HG03045 (cell line): ENCODE measurements around the gene GNMT.
"Not testable (repeated sequence)": the region's sequence is repeated elsewhere in the genome, so short reads cannot be mapped to it uniquely, and the experiment has no call there.

ENCODE experiments used
- ATAC-seq: cut with Tn5 transposase; IDR thresholded peaks from one replicate; pipeline ENCODE4 v1.9.1; 2021; ENCODE audit warnings: mild to moderate bottlenecking, moderate library complexity; ENCODE audit not compliant: unreplicated experiment

GNMT gene

DNA sequence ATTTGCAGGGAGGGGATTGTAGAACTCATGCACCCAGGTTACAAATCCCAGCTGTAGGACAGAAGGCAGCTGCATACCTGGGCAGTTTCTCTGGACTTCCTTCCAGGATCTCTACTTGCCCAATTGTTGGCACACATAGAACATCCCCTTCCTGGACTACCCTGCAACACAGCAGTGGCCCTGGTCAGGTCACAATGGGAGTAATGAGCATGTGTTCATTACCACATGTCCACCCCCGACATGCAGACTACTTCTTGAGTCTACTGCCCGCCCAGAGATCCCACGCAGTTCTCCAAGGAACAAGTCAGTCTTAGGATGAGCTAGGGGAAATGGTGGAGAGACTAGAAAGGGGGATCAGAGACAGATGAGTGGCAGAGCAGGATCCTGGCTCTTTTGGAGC is 13.4 kb downstream of the GNMT start:
- no peak for ATAC-seq

- ATAC-seq: no peak
Measured at GRCh38 chr6:42974919-42975505, 14.5 kb downstream of the GNMT start.

GRCh38 chr6:42978487-42978838 is 17.9 kb downstream of the GNMT start:
- peak; percentile 23 for ATAC-seq

DNA sequence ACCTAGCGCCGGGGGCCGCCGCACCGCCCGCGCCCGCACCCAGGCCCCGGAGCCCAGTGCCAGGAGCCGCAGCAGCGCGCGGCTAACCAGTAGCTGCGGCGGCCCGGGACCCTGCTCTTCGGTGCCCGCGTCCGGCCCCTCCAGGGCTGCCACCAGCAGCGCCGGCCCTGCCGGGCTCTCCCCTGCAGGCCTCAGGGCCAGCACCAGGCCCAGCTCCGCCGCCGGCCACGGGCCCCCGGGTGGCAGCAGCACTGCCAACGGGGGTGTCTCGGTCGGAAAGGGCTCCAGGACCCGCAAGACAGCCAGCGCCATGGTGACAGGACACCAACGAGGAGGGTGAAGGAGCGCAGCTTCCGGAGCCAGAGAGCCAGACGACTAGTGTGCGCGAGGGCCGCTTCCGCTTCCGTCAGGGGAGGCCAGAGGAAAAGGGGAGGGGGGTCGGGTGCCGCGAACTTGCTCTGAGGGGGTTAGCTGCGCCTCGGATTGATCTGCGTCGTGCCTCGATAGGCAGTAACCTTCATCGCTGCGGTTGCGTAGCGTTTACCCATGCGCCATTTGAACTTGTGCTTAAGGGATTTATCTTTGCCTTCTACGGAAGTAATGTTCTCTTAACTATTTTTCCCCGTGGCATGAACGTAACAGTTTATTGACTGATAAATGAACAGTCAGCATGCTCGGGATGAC is 18.4 kb downstream of the GNMT start, which contains the start of gene PEX6:
Gene PEX6 (minus strand): TSS at position 343 of the 684 bp plus-strand sequence. CDS start 31 bp downstream, at position 312.
- ATAC-seq: peak; percentile 89

DNA sequence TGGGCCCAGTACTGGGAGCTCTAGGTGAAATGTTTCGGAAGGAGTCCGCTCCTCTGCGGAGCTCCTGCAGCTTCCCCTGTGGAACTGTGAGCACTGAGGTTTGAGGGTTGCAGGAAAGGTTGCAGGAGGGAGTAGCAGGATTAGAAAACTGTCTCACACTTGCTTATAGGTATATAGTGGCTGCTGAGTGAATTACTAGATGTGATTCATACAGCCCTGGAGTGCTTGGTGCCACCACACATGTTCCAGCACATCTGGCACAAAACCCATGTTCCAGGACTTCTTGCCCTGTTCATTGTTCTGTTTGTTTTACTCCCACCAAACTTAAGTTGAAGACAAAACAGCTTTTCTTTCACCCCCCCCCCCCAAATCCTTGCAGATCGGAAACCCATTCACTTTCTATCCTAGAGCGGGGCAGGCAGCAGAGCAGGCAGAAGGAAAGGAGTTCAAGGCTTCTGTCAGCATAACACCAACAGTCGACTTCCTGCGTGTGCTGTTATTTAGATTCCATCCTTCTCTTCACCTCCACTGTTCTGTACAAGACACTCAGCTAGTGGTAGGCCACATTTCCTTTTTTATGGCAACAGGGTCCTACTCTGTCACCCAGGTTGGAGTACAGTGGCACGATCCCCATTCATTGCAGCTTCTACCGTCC is 19.1 kb downstream of the GNMT start:
- ATAC-seq: no peak

GRCh38 chr6:42981836-42982235 is 21.3 kb downstream of the GNMT start:
- ATAC-seq: no peak

DNA sequence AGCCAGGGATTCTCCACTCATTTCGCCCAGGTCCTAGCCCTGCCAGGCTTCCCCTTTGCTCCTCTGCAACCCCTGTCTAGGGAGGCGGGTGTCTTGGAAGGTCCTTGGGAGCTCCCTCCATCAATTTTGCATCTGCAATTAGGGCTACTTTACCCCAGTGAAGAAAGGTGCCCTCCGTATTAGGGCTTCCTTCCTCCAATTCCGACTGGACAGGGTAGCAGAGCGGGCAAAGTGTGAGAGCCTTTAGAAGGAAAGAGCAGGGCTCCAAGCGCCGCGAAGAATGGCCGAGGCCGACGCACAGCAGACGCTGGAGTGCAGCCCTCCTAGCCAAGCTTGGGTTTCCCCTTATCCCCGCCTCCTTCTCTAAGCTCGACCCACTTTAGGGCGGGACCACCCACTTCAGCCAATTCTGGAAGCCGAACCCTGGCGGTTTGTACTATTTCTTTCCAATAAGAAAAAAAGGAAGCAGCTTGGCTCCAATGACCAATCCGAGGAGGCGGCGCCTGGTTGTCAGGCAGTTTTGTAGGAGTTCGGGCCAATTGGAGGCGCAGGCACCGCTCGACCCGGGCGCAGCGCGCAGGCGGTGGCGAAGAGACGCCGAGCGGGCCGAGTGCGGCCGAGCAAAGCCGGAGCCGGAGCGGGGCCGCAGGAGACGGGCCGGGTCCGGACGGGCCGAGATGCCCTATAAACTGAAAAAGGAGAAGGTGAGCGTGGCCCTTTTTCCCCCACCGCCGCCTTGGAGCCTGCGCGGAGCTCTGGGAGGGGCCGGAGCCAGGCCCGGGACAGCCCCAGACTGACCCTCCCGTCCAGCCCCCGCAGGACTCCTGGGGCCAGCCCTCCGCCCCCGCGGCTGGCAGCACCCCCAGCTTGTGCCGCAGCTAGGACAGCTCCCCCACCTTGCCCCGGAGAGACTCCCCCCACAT is 23.7 kb downstream of the GNMT start, which contains the start of gene PPP2R5D:
Gene PPP2R5D (plus strand): TSS at position 570 of the 923 bp plus-strand sequence. CDS start 108 bp downstream, at position 678.
- peak; percentile 91 for ATAC-seq

DNA sequence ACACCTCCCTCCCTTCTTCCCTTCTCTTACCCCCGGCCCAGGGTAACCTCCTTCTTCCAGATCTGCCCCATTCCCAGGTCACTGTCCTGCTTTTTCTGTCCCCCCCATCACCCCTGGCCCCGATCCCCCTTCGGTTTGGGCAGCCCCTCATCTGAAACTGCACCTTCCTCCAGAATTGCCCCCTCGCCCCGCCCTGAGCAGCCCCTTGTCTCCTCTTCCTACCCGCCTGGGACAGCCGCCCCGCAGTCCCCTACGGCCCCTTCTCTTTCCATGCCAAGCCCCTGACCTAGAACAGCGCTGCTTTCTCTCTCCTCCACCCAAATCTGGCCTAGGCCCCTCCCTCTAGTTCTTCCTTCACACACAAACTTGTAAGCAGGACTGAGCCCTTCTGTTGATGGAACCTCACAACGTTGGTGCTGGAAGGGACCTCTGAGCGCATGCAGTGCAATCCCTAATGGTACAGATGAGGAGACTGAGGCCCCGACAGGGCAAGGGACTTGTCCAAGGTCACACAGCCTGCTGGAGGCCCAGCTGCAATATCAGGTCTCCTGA is 24.4 kb downstream of the GNMT start:
- ATAC-seq: no peak

- no peak for ATAC-seq
Measured at GRCh38 chr6:42987533-42988451, 27.2 kb downstream of the GNMT start.

DNA sequence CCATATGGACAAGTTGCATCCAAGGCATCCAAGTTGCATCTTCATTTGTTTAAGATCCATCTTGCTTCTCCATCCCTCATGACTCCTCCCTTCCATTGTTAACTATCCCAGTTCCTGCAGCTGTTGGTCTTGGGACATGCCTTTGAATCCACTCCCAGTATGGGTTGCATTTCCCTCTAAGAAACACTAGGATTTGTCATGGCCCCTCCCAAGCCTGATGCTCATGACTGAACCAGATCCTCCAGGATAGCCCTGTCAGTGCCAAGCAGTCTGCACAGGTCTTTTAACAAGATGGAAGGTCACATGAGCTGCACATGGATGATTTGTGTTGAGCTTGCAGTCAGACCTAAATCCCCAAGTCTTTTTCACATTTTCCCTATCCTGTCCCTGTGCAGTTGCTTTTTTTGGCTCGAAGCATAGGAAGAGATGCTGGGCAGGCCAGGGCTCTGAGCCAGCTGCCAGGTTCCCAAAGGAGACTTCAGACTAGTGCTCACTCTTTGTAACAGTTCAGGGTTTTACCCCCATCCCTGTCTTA is 28.0 kb downstream of the GNMT start:
- no peak for ATAC-seq

GRCh38 chr6:42989923-42990322 is 29.4 kb downstream of the GNMT start:
- ATAC-seq: no peak

- ATAC-seq: no peak
Measured at GRCh38 chr6:42993445-42993844, 32.9 kb downstream of the GNMT start.

DNA sequence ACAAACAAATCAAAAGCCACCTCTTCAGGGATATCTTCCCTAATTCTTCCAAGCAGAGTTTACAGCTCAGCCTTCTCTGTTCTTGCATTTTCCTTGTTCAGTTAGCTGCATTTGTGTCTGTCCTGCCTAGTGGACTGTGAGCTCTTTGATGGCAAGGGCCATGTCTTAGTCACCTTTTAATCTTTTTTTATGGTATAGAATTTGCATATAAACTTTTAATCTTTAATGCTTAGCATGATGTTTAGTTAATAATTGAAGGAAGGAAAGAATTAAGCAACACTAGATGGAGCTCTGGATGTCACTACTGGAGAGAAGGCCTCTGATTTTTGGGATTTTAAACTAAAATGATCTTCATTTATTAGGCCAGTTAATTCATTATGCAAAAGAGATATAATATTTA is 36.0 kb downstream of the GNMT start:
- ATAC-seq: no peak

GRCh38 chr6:42998205-42998604 is 37.7 kb downstream of the GNMT start:
- not testable (repeated sequence) for ATAC-seq

DNA sequence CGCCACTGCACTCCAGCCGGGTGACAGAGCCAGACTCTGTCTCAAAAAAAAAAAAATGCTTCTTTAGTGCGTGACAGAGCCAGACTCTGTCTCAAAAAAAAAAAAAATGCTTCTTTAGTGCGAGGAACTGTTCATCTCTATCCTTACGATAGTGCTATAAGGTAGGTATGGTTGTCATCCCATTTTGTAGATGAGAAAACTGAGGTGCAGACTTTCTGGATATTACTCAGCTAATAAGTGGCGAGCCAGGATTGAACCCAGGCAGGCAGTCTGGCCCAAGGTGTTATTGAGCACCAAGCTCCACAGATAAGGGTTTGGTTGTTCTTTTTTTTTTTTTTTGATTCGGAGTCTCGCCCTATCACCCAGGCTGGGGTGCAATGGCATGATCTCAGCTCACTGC is 41.3 kb downstream of the GNMT start:
- no peak for ATAC-seq

GRCh38 chr6:43005844-43006243 is 45.3 kb downstream of the GNMT start:
- no peak for ATAC-seq

DNA sequence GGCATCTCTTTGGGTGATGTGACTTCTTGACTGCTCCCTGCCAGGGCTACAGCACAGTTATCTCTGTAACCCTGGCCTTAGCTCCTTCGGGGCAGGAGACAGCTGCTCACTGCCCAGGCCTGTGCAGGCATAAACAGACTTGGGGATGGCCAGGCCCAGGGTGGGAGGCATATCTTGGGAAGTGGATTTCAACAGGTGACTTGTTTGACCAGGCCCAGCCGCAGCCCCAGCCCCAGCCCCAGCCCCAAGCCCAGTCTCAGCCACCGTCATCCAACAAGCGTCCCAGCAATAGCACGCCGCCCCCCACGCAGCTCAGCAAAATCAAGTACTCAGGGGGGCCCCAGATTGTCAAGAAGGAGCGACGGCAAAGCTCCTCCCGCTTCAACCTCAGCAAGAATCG is 45.7 kb downstream of the GNMT start:
- ATAC-seq: no peak

- ATAC-seq: no peak
Measured at GRCh38 chr6:43007126-43007525, 46.6 kb downstream of the GNMT start.

GRCh38 chr6:43009124-43009523 is 48.6 kb downstream of the GNMT start:
- no peak for ATAC-seq
